Measurements from ENCODE around the gene MIB1.

The MIB1 gene

GRCh38 chr18:21809725-21810124 lies 69.1 kb downstream of the MIB1 start:
- DNase-seq (ENCODE audit: extremely low read depth in 1 of 2, low read depth in 1 of 2): no peak

- DNase-seq (ENCODE audit: extremely low read depth in 1 of 2, low read depth in 1 of 2): no peak
Measured at GRCh38 chr18:21815101-21815500, 74.5 kb downstream of the MIB1 start.

GRCh38 chr18:21820033-21820810 lies 79.6 kb downstream of the MIB1 start:
- DNase-seq (ENCODE audit: extremely low read depth in 1 of 2, low read depth in 1 of 2): no peak

GRCh38 chr18:21820811-21821143 lies 80.2 kb downstream of the MIB1 start:
- no peak for DNase-seq (ENCODE audit: extremely low read depth in 1 of 2, low read depth in 1 of 2)

GRCh38 chr18:21823848-21824247 lies 83.3 kb downstream of the MIB1 start:
- no peak for DNase-seq (ENCODE audit: extremely low read depth in 1 of 2, low read depth in 1 of 2)

GRCh38 chr18:21826196-21826595 lies 85.6 kb downstream of the MIB1 start:
- no peak for DNase-seq (ENCODE audit: extremely low read depth in 1 of 2, low read depth in 1 of 2)

- DNase-seq (ENCODE audit: extremely low read depth in 1 of 2, low read depth in 1 of 2): no peak
Measured at GRCh38 chr18:21826641-21827302, 86.2 kb downstream of the MIB1 start.

- DNase-seq (ENCODE audit: extremely low read depth in 1 of 2, low read depth in 1 of 2): no peak
Measured at GRCh38 chr18:21830532-21830931, 89.9 kb downstream of the MIB1 start.

- no peak for DNase-seq (ENCODE audit: extremely low read depth in 1 of 2, low read depth in 1 of 2)
Measured at GRCh38 chr18:21831413-21831831, 90.8 kb downstream of the MIB1 start.

GRCh38 chr18:21833604-21834298 lies 93.2 kb downstream of the MIB1 start:
- no peak for DNase-seq (ENCODE audit: extremely low read depth in 1 of 2, low read depth in 1 of 2)

- no peak for DNase-seq (ENCODE audit: extremely low read depth in 1 of 2, low read depth in 1 of 2)
Measured at GRCh38 chr18:21834299-21834660, 93.7 kb downstream of the MIB1 start.

GRCh38 chr18:21841570-21841969 lies 101.0 kb downstream of the MIB1 start:
- DNase-seq (ENCODE audit: extremely low read depth in 1 of 2, low read depth in 1 of 2): no peak

- DNase-seq (ENCODE audit: extremely low read depth in 1 of 2, low read depth in 1 of 2): no peak
Measured at GRCh38 chr18:21843341-21843740, 102.7 kb downstream of the MIB1 start.

- no peak for DNase-seq (ENCODE audit: extremely low read depth in 1 of 2, low read depth in 1 of 2)
Measured at GRCh38 chr18:21851327-21851961, 110.9 kb downstream of the MIB1 start.

- DNase-seq (ENCODE audit: extremely low read depth in 1 of 2, low read depth in 1 of 2): no peak
Measured at GRCh38 chr18:21853016-21853415, 112.4 kb downstream of the MIB1 start.

- no peak for DNase-seq (ENCODE audit: extremely low read depth in 1 of 2, low read depth in 1 of 2)
Measured at GRCh38 chr18:21853775-21854552, 113.4 kb downstream of the MIB1 start.

GRCh38 chr18:21855432-21855831 lies 114.8 kb downstream of the MIB1 start:
- no peak for DNase-seq (ENCODE audit: extremely low read depth in 1 of 2, low read depth in 1 of 2)

GRCh38 chr18:21857871-21858270 lies 117.3 kb downstream of the MIB1 start:
- DNase-seq (ENCODE audit: extremely low read depth in 1 of 2, low read depth in 1 of 2): no peak

- DNase-seq (ENCODE audit: extremely low read depth in 1 of 2, low read depth in 1 of 2): no peak
Measured at GRCh38 chr18:21858544-21858943, 118.0 kb downstream of the MIB1 start.

- no peak for DNase-seq (ENCODE audit: extremely low read depth in 1 of 2, low read depth in 1 of 2)
Measured at GRCh38 chr18:21864386-21864785, 123.8 kb downstream of the MIB1 start.

- DNase-seq (ENCODE audit: extremely low read depth in 1 of 2, low read depth in 1 of 2): no peak
Measured at GRCh38 chr18:21865043-21865442, 124.5 kb downstream of the MIB1 start.

All from activated CD8-positive, alpha-beta memory T cell treated with anti-CD3 and anti-CD28 coated beads for 1 hour (primary cell).